DOHH2 (cell line): ENCODE results near the gene GRIA3.

Experiments used
- CTCF ChIP-seq: fragments of 200-600 bp; sonication (generic); IDR thresholded peaks from one replicate; pipeline ENCODE4 v1.5.1; 2014; ENCODE audit warnings: antibody characterized with exemption, mild to moderate bottlenecking, low read depth, low read length; ENCODE audit not compliant: poor library complexity, severe bottlenecking
- EZH2phosphoT487 ChIP-seq: fragments of 200-600 bp; sonication (generic); IDR thresholded peaks from 2 replicates; pipeline ENCODE4 v1.6.1; 2017; ENCODE audit warnings: borderline replicate concordance, mild to moderate bottlenecking, antibody characterized with exemption, low read length, moderate library complexity, mixed read lengths

DNA sequence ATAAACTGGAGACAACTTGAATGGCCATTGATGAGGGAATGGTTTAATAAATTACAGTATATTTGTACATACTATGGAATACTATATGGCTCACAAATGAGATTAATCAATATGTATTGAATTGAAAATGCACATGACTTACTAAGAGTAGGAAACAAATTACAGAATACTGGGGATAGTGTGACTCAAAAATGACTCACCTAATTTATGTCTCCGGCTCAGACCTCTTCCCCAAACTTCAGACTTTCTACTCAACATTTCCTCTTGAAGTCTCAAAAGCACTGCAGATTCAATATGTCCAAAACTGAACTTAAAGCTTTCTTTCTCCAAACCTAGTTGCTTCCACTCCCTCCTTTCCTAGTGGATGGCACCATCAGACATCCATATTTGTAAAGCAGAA, 28.8 kb upstream of the GRIA3 start:
- TF ChIP-seq CTCF (no peak), EZH2phosphoT487 (no peak)
